ENCODE data around the gene TSSK3. TPM values are rescaled to one million over a fixed set of nuclear protein-coding genes. Genes with fewer than 3 reads are reported as not detected.

TSSK3 gene
- total and polyA plus RNA-seq, 2 donors (not counting 3 experiments of a cell fraction or from before 2014, with no cell fraction given): 0.42 to 0.65 TPM

- H3K4me2 ChIP-seq (ENCODE audit: insufficient read depth, low read length): no peak overlapping the region
- dilution Hi-C loops (cut with MboI; ENCODE audit: extremely low pct_ligation_motif_present, low sequenced_read_pairs) (no loop called here), intact Hi-C loops (cut with micrococcal nuclease) (no loop called here)
- H4K20me1 ChIP-seq (replicated peaks; ENCODE audit: control insufficient read depth, extremely low read depth, insufficient read depth, low read length): no peaks in the 10 kb centered on the region
- H3K4me1 ChIP-seq (ENCODE audit: control insufficient read depth, extremely low read depth, insufficient read depth, low read length): peaks cover 7% of the 10 kb centered on the region
- no peak overlapping the region for H3K4me3 ChIP-seq (replicated peaks in 1 of 3; ENCODE audit: insufficient read depth in 1 of 3, low read depth in 1 of 3, low read length in 3 of 3)
- no peak overlapping the region for H3K27ac ChIP-seq (ENCODE audit: insufficient read depth, low read depth, low read length)
- DNase-seq (ENCODE audit: low read depth, low spot score): no peak
- no peaks in the 10 kb centered on the region for H3K79me2 ChIP-seq (ENCODE audit: control insufficient read depth, insufficient read depth, low read length)
- H3K9ac ChIP-seq (replicated peaks; ENCODE audit: extremely low read depth, insufficient read depth, low read length): no peak overlapping the region
- CTCF ChIA-PET: interaction anchor here (1.3 to 1.6 kb wide), 3 partner anchors 11 to 117 kb away, joined by 4 read pairs; no protein-coding TSS in a partner anchor
- TF ChIP-seq FOS (IDR thresholded peaks at IDR 0.05; ENCODE audit: borderline replicate concordance, insufficient read depth, low read length) (no peak), JUN (IDR thresholded peaks at IDR 0.05; ENCODE audit: borderline replicate concordance, insufficient read depth, insufficient read length, low read depth) (no peak), GATA2 (IDR thresholded peaks at IDR 0.05; ENCODE audit: insufficient read depth, insufficient read length, low read depth, low read length) (no peak), EZH2 (IDR thresholded peaks at IDR 0.05; ENCODE audit: borderline replicate concordance, low read depth, low read length, severe bottlenecking) (no peak), POLR2AphosphoS5 (IDR thresholded peaks at IDR 0.05; ENCODE audit: insufficient read depth, low read depth, low read length) (no peak), POLR2A (IDR thresholded peaks at IDR 0.05; ENCODE audit: low read depth, low read length) (no peak)
- peaks cover 5 to 38% of the 10 kb centered on the region in 2 experiments for H3K36me3 ChIP-seq (ENCODE audit: control insufficient read depth in 2 of 2, extremely low read depth in 1 of 2, insufficient read depth in 2 of 2, low read length in 2 of 2)
- H2AFZ ChIP-seq (ENCODE audit: low read depth, low read length): no peak overlapping the region
- no peaks in the 10 kb centered on the region for H3K27me3 ChIP-seq (ENCODE audit: control insufficient read depth in 2 of 2, insufficient read depth in 2 of 2, low read length in 2 of 2)
- FAIRE-seq: no peak
- no peaks in the 10 kb centered on the region for H3K9me3 ChIP-seq (replicated peaks; ENCODE audit: control insufficient read depth, insufficient read depth, low read length)
- TSS peak; percentile 26 for BruUV-seq (replicated peaks)
- H3K9me1 ChIP-seq (replicated peaks; ENCODE audit: control insufficient read depth, extremely low read depth, insufficient read depth, low read length): no peaks in the 10 kb centered on the region
- POLR2A ChIA-PET: interaction anchor here (1.1 kb wide), 1 partner anchor 29 kb away, joined by 3 read pairs; the partner anchor contains the start of gene MARCKSL1
These were observed 3.1 kb downstream of the TSSK3 start for GRCh38 chr1:32365445-32365844.

- ChIA-PET POLR2A (no interaction called here), CTCF (no interaction called here)
- H3K4me3 ChIP-seq (replicated peaks in 1 of 3; ENCODE audit: insufficient read depth in 1 of 3, low read depth in 1 of 3, low read length in 3 of 3): no peak overlapping the region
- no peak overlapping the region for H3K9ac ChIP-seq (replicated peaks; ENCODE audit: extremely low read depth, insufficient read depth, low read length)
- H3K4me1 ChIP-seq (ENCODE audit: control insufficient read depth, extremely low read depth, insufficient read depth, low read length): no peaks in the 10 kb centered on the region
- FAIRE-seq (no peak), DNase-seq (ENCODE audit: low read depth, low spot score) (no peak)
- no peaks in the 10 kb centered on the region for H3K9me1 ChIP-seq (replicated peaks; ENCODE audit: control insufficient read depth, extremely low read depth, insufficient read depth, low read length)
- no peaks in the 10 kb centered on the region for H3K27me3 ChIP-seq (ENCODE audit: control insufficient read depth in 2 of 2, insufficient read depth in 2 of 2, low read length in 2 of 2)
- dilution Hi-C loops (cut with MboI; ENCODE audit: extremely low pct_ligation_motif_present, low sequenced_read_pairs) (no loop called here), intact Hi-C loops (cut with micrococcal nuclease) (no loop called here)
- TF ChIP-seq CTCF (IDR thresholded peaks at IDR 0.05; ENCODE audit: extremely low read depth in 1 of 2, insufficient read depth in 1 of 2, low read depth in 1 of 2, low read length in 2 of 2) (no peak), EZH2 (IDR thresholded peaks at IDR 0.05; ENCODE audit: borderline replicate concordance, low read depth, low read length, severe bottlenecking) (no peak), JUN (IDR thresholded peaks at IDR 0.05; ENCODE audit: borderline replicate concordance, insufficient read depth, insufficient read length, low read depth) (no peak), FOS (IDR thresholded peaks at IDR 0.05; ENCODE audit: borderline replicate concordance, insufficient read depth, low read length) (no peak), MYC (IDR thresholded peaks at IDR 0.05; ENCODE audit: low read depth, low read length) (no peak), GATA2 (IDR thresholded peaks at IDR 0.05; ENCODE audit: insufficient read depth, insufficient read length, low read depth, low read length) (no peak), MAX (IDR thresholded peaks at IDR 0.05; ENCODE audit: insufficient read depth, insufficient read length) (no peak), POLR2AphosphoS5 (IDR thresholded peaks at IDR 0.05; ENCODE audit: insufficient read depth, low read depth, low read length) (no peak), POLR2A (IDR thresholded peaks at IDR 0.05; ENCODE audit: low read depth, low read length) (no peak)
- H3K9me3 ChIP-seq (replicated peaks; ENCODE audit: control insufficient read depth, insufficient read depth, low read length): no peaks in the 10 kb centered on the region
- no TSS peak for BruUV-seq (replicated peaks)
- H3K36me3 ChIP-seq (ENCODE audit: control insufficient read depth in 2 of 2, extremely low read depth in 1 of 2, insufficient read depth in 2 of 2, low read length in 2 of 2): peaks cover 11 to 45% of the 10 kb centered on the region in 2 experiments
- no peak overlapping the region for H3K4me2 ChIP-seq (ENCODE audit: insufficient read depth, low read length)
- H4K20me1 ChIP-seq (replicated peaks; ENCODE audit: control insufficient read depth, extremely low read depth, insufficient read depth, low read length): no peaks in the 10 kb centered on the region
- no peak overlapping the region for H2AFZ ChIP-seq (ENCODE audit: low read depth, low read length)
- H3K27ac ChIP-seq (ENCODE audit: insufficient read depth, low read depth, low read length): no peak overlapping the region
- H3K79me2 ChIP-seq (ENCODE audit: control insufficient read depth, insufficient read depth, low read length): no peaks in the 10 kb centered on the region
These were observed 5.7 kb downstream of the TSSK3 start for GRCh38 chr1:32367912-32368635.
